Naive thymus-derived CD4-positive, alpha-beta T cell (primary cell): ENCODE results near the gene PLEKHA7. TPM values are rescaled to one million over a fixed set of nuclear protein-coding genes. Genes with fewer than 3 reads are reported as not detected.
"Not testable (repeated sequence)": the region's sequence is repeated elsewhere in the genome, so short reads cannot be mapped to it uniquely, and the experiment has no call there.

Experiments used
- ATAC-seq: fragments of 150-1000 bp; cut with Tn5 transposase; 2 replicates; pipeline ENCODE4 v1.10.0; 2021; ENCODE audit warnings: mild to moderate bottlenecking, moderate library complexity
- CTCF ChIA-PET: fragments of 350-600 bp; sonication (Branson Sonifier 250); formaldehyde crosslinking; loops from one replicate; lab custom pipeline; 2021; ENCODE audit warnings: antibody characterized with exemption; lab: Charles Lee
- POLR2A ChIA-PET: fragments of 350-600 bp; sonication (Branson Sonifier 250); formaldehyde crosslinking; loops from one replicate; lab custom pipeline; 2021; ENCODE audit warnings: antibody characterized with exemption, inconsistent platforms; lab: Charles Lee
- DNase-seq, 9 donors: peaks; one replicate each; pipeline versions ENCODE4 v3.0.0 to v3.0.0-alpha.2; 2020 to 2022; ENCODE audit warnings: mixed read lengths in 1 of 9
- H3K27ac ChIP-seq: one replicate; pipeline ENCODE4 v1.7.0; 2013; ENCODE audit warnings: mild to moderate bottlenecking, low read depth, low read length, moderate library complexity
- H3K27me3 ChIP-seq, 2 donors: one replicate each; pipeline ENCODE4 v1.7.0; 2013; ENCODE audit warnings: low read length in 2 of 2, mild to moderate bottlenecking in 2 of 2, moderate library complexity in 2 of 2; ENCODE audit not compliant: control insufficient read depth in 2 of 2, insufficient read depth in 2 of 2
- H3K36me3 ChIP-seq, 3 experiments: 1 replicate in 2 of 3; 2 replicates in 1 of 3; pipeline ENCODE4 v1.7.0; 2013; ENCODE audit warnings: low read length in 3 of 3, mild to moderate bottlenecking in 3 of 3, moderate library complexity in 1 of 3; ENCODE audit not compliant: insufficient read depth in 3 of 3, control insufficient read depth in 2 of 3
- H3K4me1 ChIP-seq, 2 donors: one replicate each; pipeline ENCODE4 v1.7.0; 2013; ENCODE audit warnings: low read length in 2 of 2, mild to moderate bottlenecking in 2 of 2, moderate library complexity in 1 of 2; ENCODE audit not compliant: control insufficient read depth in 2 of 2, insufficient read depth in 2 of 2
- H3K4me3 ChIP-seq: 2 replicates; pipeline ENCODE4 v1.7.0; 2013; ENCODE audit warnings: mild to moderate bottlenecking, low read length
- H3K9me3 ChIP-seq, 3 experiments: 1 replicate in 2 of 3; 2 replicates in 1 of 3; pipeline ENCODE4 v1.7.0; 2013; ENCODE audit warnings: low read length in 3 of 3; ENCODE audit not compliant: control insufficient read depth in 2 of 3
- H3K27ac Mint-ChIP-seq, 9 donors: one replicate each; pipeline ENCODE4 v1.8.0; 2020 to 2022; ENCODE audit warnings: mixed read lengths in 9 of 9, mild to moderate bottlenecking in 8 of 9, moderate library complexity in 5 of 9, inconsistent platforms in 2 of 9
- H3K27me3 Mint-ChIP-seq, 5 donors: one replicate each; pipeline ENCODE4 v1.8.0; 2021 to 2022; ENCODE audit warnings: mixed read lengths in 5 of 5, mild to moderate bottlenecking in 1 of 5
- H3K36me3 Mint-ChIP-seq, 5 donors: one replicate each; pipeline ENCODE4 v1.8.0; 2020 to 2022; ENCODE audit warnings: mixed read lengths in 5 of 5, mild to moderate bottlenecking in 3 of 5, inconsistent platforms in 1 of 5
- H3K4me1 Mint-ChIP-seq, 7 donors: one replicate each; pipeline ENCODE4 v1.8.0; 2020 to 2022; ENCODE audit warnings: mixed read lengths in 7 of 7, mild to moderate bottlenecking in 3 of 7, inconsistent platforms in 1 of 7
- H3K4me3 Mint-ChIP-seq, 10 donors: one replicate each; pipeline ENCODE4 v1.8.0; 2020 to 2022; ENCODE audit warnings: mild to moderate bottlenecking in 10 of 10, mixed read lengths in 10 of 10, moderate library complexity in 6 of 10, inconsistent platforms in 2 of 10
- H3K9me3 Mint-ChIP-seq, 11 donors: one replicate each; pipeline ENCODE4 v1.8.0; 2020 to 2022; ENCODE audit warnings: mixed read lengths in 11 of 11, mild to moderate bottlenecking in 4 of 11, inconsistent platforms in 1 of 11, moderate library complexity in 1 of 11
- intact Hi-C, 2 donors: fragments of 100-400 bp; cut with micrococcal nuclease; formaldehyde crosslinking; loops; one replicate each; pipeline ENCODE4 v1.15.1; 2023
- polyA plus RNA-seq, 2 donors: library from polyadenylated mRNA; unstranded; fragments of 300-500 nt; fragmentation: Illumina TruSeq; gene quantifications; one replicate each; pipeline ENCODE4 v1.2.3, GENCODE V29; 2021
- total RNA-seq, 6 experiments: library from RNA in 5 of 6; stranded (reverse) in 5 of 6; gene quantifications; 1 replicate in 5 of 6; 2 replicates in 1 of 6; pipeline ENCODE4 v1.2.3 and lab custom pipeline; 2021 to 2026

PLEKHA7 gene
- total and polyA plus RNA-seq, 7 experiments from 2014 or later, result 0.84 to 4.8 (median 2.4) TPM

GRCh38 chr11:17002543-17002942 lies 11.7 kb downstream of the PLEKHA7 start:
- Mint-ChIP-seq H3K27ac (no peak overlapping the region), H3K27me3 (peaks cover 0 to 5% (median 0%) of the 10 kb centered on the region in 5 donors), H3K4me3 (no peak overlapping the region), H3K9me3 (peaks cover 0 to 4% (median 0%) of the 10 kb centered on the region in 11 donors), H3K36me3 (no peaks in the 10 kb centered on the region), H3K4me1 (peaks cover 0 to 1% (median 0%) of the 10 kb centered on the region in 7 donors)
- Histone ChIP-seq H3K27me3 (no peaks in the 10 kb centered on the region), H3K4me1 (no peaks in the 10 kb centered on the region), H3K27ac (no peak overlapping the region), H3K9me3 (no peaks in the 10 kb centered on the region), H3K4me3 (no peak overlapping the region), H3K36me3 (no peaks in the 10 kb centered on the region)
- intact Hi-C loops, result no loop called here
- ATAC-seq, result no peak
- DNase-seq, result no peak
- POLR2A ChIA-PET, result no interaction called here
- CTCF ChIA-PET, result no interaction called here

- ChIA-PET POLR2A (no interaction called here), CTCF (no interaction called here)
- H3K4me3 ChIP-seq, result no peak overlapping the region
- Mint-ChIP-seq H3K4me1 (peaks cover 0 to 1% (median 0%) of the 10 kb centered on the region in 7 donors), H3K27me3 (peaks cover 0 to 5% (median 0%) of the 10 kb centered on the region in 5 donors), H3K36me3 (no peaks in the 10 kb centered on the region), H3K27ac (no peak overlapping the region), H3K9me3 (peaks cover 0 to 4% (median 0%) of the 10 kb centered on the region in 11 donors), H3K4me3 (no peak overlapping the region)
- no peaks in the 10 kb centered on the region for H3K36me3 ChIP-seq
- H3K4me1 ChIP-seq, result no peaks in the 10 kb centered on the region
- no peaks in the 10 kb centered on the region for H3K27me3 ChIP-seq
- intact Hi-C loops, result no loop called here
- no peaks in the 10 kb centered on the region for H3K9me3 ChIP-seq
- DNase-seq (no peak), ATAC-seq (no peak)
- H3K27ac ChIP-seq, result no peak overlapping the region
Observed at GRCh38 chr11:17001806-17002205, 12.4 kb downstream of the PLEKHA7 start.

DNA sequence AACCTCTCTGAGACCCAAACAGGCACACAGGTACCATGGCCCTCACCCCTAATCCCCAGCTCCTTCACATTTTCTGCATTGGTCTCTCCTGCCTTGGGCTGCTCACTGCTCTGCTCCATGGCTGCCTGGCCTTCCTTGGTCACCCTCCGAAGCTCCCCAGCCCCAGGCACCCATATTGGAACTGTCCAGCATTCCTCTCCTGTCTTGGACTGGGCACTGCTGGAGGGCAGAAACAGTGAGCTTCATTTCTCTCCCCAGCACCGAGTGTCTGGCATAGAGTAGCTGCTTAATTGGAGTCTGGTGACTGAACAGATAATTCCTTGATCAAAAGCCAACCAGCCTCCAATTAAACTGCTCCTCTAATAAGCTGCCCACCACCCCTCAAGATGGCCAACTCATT lies 13.2 kb downstream of the PLEKHA7 start:
- H3K36me3 Mint-ChIP-seq, result no peaks in the 10 kb centered on the region

DNA sequence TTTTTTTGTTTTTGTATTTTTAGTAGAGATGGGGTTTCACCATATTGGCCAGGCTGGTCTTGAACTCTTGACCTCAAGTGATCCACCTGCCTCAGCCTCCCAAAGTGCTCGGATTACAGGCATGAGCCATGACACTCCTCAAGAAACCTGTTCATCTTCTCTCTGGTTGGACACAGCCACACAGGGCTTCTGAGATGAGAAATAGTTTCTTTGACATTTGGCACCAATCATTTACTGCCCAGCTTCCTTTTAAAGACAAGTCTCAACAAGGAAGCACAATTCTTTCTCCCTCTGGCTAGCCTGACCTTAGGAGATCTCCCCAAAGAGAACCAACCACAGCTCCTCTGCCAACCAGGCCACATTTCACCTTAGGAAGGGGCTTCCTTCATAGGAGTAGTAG lies 14.0 kb downstream of the PLEKHA7 start:
- H3K4me3 Mint-ChIP-seq, H3K27ac ChIP-seq, ATAC-seq, H3K9me3 Mint-ChIP-seq, H3K4me1 ChIP-seq, POLR2A ChIA-PET, H3K9me3 ChIP-seq, H3K4me3 ChIP-seq, H3K27ac Mint-ChIP-seq, DNase-seq, H3K27me3 ChIP-seq, CTCF ChIA-PET, intact Hi-C loops, H3K4me1 Mint-ChIP-seq, H3K36me3 ChIP-seq, H3K36me3 Mint-ChIP-seq, H3K27me3 Mint-ChIP-seq: not testable (repeated sequence)

More for the DNA sequence above, 13.2 kb downstream of the PLEKHA7 start:
- H3K4me3 ChIP-seq, result no peak overlapping the region
- no peaks in the 10 kb centered on the region for H3K4me1 ChIP-seq
- DNase-seq, result no peak
- ChIA-PET CTCF (interaction anchor here (0.7 kb wide), 1 partner anchor 47 kb away, joined by 3 read pairs; no protein-coding TSS in a partner anchor), POLR2A (no interaction called here)
- H3K4me1 Mint-ChIP-seq, result peaks cover 0 to 1% (median 0%) of the 10 kb centered on the region in 7 donors
- no peak overlapping the region for H3K27ac Mint-ChIP-seq
- H3K9me3 Mint-ChIP-seq, result peaks cover 0 to 4% (median 0%) of the 10 kb centered on the region in 11 donors
- H3K27ac ChIP-seq, result no peak overlapping the region
- intact Hi-C loops, result no loop called here
- ATAC-seq, result no peak
- peaks cover 0 to 5% (median 0%) of the 10 kb centered on the region in 5 donors for H3K27me3 Mint-ChIP-seq
- H3K27me3 ChIP-seq, result no peaks in the 10 kb centered on the region
- H3K36me3 ChIP-seq, result no peaks in the 10 kb centered on the region
- no peak overlapping the region for H3K4me3 Mint-ChIP-seq
- no peaks in the 10 kb centered on the region for H3K9me3 ChIP-seq

DNA sequence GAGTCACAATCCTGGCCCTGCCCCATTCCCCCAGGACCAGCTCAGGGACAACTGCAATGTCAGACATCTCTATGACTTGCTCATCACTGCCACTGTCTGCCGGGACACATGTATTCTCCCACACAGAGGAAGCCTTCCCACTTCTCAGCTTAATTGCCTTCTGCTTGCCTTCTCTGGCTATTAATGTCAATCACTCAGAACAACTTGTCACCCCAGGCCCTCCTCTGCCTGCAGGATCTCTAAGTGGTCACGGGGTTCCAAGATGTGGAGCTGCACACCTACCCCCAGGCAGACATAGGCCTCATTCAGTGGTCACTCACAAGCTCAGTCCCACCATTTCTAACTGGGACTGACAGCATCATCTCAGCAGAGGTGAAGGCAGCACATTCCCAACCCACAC lies 15.1 kb downstream of the PLEKHA7 start:
- DNase-seq, result no peak
- no peaks in the 10 kb centered on the region for H3K36me3 Mint-ChIP-seq
- no peak overlapping the region for H3K27ac Mint-ChIP-seq
- peaks cover 0 to 5% (median 0%) of the 10 kb centered on the region in 5 donors for H3K27me3 Mint-ChIP-seq
- ChIA-PET POLR2A (no interaction called here), CTCF (no interaction called here)
- intact Hi-C loops, result no loop called here
- peaks cover 0 to 6% (median 0%) of the 10 kb centered on the region in 7 donors for H3K4me1 Mint-ChIP-seq
- no peaks in the 10 kb centered on the region for H3K9me3 ChIP-seq
- no peak overlapping the region for H3K4me3 Mint-ChIP-seq
- H3K27me3 ChIP-seq, result no peaks in the 10 kb centered on the region
- no peaks in the 10 kb centered on the region for H3K9me3 Mint-ChIP-seq
- no peaks in the 10 kb centered on the region for H3K36me3 ChIP-seq
- no peak for ATAC-seq
- H3K4me3 ChIP-seq, result no peak overlapping the region
- H3K4me1 ChIP-seq, result no peaks in the 10 kb centered on the region
- no peak overlapping the region for H3K27ac ChIP-seq

- ChIA-PET CTCF (no interaction called here), POLR2A (no interaction called here)
- ATAC-seq (no peak), DNase-seq (no peak)
- Mint-ChIP-seq H3K4me1 (peaks cover 0 to 6% (median 0%) of the 10 kb centered on the region in 7 donors), H3K36me3 (no peaks in the 10 kb centered on the region), H3K27ac (no peak overlapping the region), H3K9me3 (no peaks in the 10 kb centered on the region), H3K27me3 (peaks cover 0 to 5% (median 0%) of the 10 kb centered on the region in 5 donors), H3K4me3 (no peak overlapping the region)
- Histone ChIP-seq H3K9me3 (no peaks in the 10 kb centered on the region), H3K27me3 (no peaks in the 10 kb centered on the region), H3K4me1 (no peaks in the 10 kb centered on the region), H3K27ac (no peak overlapping the region), H3K4me3 (no peak overlapping the region), H3K36me3 (no peaks in the 10 kb centered on the region)
- intact Hi-C loops, result no loop called here
Observed at GRCh38 chr11:16997624-16998023, 16.6 kb downstream of the PLEKHA7 start.

- DNase-seq (no peak), ATAC-seq (no peak)
- H3K4me3 ChIP-seq, result no peak overlapping the region
- H3K27me3 ChIP-seq, result no peaks in the 10 kb centered on the region
- ChIA-PET POLR2A (no interaction called here), CTCF (no interaction called here)
- H3K9me3 Mint-ChIP-seq, result no peaks in the 10 kb centered on the region
- no peak overlapping the region for H3K4me3 Mint-ChIP-seq
- intact Hi-C loops, result no loop called here
- H3K27me3 Mint-ChIP-seq, result no peaks in the 10 kb centered on the region
- no peaks in the 10 kb centered on the region for H3K9me3 ChIP-seq
- H3K27ac ChIP-seq, result no peak overlapping the region
- H3K4me1 Mint-ChIP-seq, result peaks cover 0 to 6% (median 0%) of the 10 kb centered on the region in 7 donors
- H3K36me3 ChIP-seq, result no peaks in the 10 kb centered on the region
- H3K27ac Mint-ChIP-seq, result no peak overlapping the region
- H3K4me1 ChIP-seq, result no peaks in the 10 kb centered on the region
- no peaks in the 10 kb centered on the region for H3K36me3 Mint-ChIP-seq
Observed at GRCh38 chr11:16993495-16993894, 20.7 kb downstream of the PLEKHA7 start.
